Kidney epithelial cell (primary cell): ENCODE results near the gene HASPIN. TPM values are rescaled to one million over a fixed set of nuclear protein-coding genes. Genes with fewer than 3 reads are reported as not detected.
"Not testable (repeated sequence)": the region's sequence is repeated elsewhere in the genome, so short reads cannot be mapped to it uniquely, and the experiment has no call there.

Experiments
- DNase-seq: peaks from one replicate; pipeline ENCODE4 v3.0.0-alpha.2; 2010; ENCODE audit warnings: low read depth
- H3K27me3 ChIP-seq: 2 replicates; pipeline ENCODE4 v1.6.0; 2011; ENCODE audit warnings: low read length; ENCODE audit not compliant: control insufficient read depth, insufficient read depth
- H3K36me3 ChIP-seq: 2 replicates; pipeline ENCODE4 v1.5.1; 2011; ENCODE audit warnings: low read length; ENCODE audit not compliant: control insufficient read depth, insufficient read depth
- H3K4me3 ChIP-seq: 2 replicates; pipeline ENCODE4 v1.5.1; 2011; ENCODE audit warnings: low read depth, mild to moderate bottlenecking, control low read depth, low read length
- total RNA-seq: library from RNA; depleted of rRNA; stranded (reverse); fragments of >200 nt; gene quantifications from 2 replicates; pipeline ENCODE4 v1.2.3, GENCODE V29; 2015
- TF ChIP-seq, protein P1 (sequence below): IDR thresholded peaks from 2 replicates; pipeline ENCODE4 v1.5.1; 2011; ENCODE audit warnings: mild to moderate bottlenecking, moderate library complexity, low read length, control low read depth, inconsistent platforms; ENCODE audit not compliant: insufficient read depth, poor library complexity, severe bottlenecking

The HASPIN gene
- total RNA-seq, 1 donor from 2014 or later: 3.0 TPM

DNA sequence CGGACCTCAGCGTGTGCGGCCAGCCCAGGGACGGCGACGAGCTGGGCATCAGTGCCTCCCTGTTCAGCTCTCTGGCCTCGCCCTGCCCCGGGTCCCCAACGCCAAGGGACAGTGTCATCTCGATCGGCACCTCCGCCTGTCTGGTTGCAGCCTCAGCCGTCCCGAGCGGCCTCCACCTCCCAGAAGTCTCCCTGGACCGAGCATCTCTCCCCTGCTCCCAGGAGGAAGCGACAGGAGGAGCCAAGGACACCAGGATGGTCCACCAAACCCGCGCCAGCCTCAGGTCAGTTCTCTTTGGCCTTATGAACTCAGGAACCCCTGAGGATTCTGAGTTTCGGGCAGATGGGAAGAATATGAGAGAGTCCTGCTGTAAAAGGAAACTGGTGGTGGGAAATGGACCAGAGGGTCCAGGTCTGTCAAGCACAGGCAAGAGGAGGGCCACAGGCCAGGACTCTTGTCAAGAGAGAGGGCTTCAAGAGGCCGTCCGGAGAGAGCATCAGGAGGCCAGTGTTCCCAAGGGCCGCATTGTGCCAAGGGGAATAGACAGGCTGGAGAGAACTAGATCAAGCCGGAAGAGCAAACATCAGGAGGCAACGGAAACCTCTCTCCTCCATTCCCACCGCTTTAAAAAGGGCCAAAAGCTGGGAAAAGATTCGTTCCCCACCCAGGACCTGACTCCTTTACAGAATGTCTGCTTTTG, 825 bp downstream of the HASPIN start:
- H3K4me3 ChIP-seq: peak overlapping the region; percentile 66
- H3K36me3 ChIP-seq: no peaks in the 10 kb centered on the region
- no peak for DNase-seq
- TF ChIP-seq, protein P1, sequence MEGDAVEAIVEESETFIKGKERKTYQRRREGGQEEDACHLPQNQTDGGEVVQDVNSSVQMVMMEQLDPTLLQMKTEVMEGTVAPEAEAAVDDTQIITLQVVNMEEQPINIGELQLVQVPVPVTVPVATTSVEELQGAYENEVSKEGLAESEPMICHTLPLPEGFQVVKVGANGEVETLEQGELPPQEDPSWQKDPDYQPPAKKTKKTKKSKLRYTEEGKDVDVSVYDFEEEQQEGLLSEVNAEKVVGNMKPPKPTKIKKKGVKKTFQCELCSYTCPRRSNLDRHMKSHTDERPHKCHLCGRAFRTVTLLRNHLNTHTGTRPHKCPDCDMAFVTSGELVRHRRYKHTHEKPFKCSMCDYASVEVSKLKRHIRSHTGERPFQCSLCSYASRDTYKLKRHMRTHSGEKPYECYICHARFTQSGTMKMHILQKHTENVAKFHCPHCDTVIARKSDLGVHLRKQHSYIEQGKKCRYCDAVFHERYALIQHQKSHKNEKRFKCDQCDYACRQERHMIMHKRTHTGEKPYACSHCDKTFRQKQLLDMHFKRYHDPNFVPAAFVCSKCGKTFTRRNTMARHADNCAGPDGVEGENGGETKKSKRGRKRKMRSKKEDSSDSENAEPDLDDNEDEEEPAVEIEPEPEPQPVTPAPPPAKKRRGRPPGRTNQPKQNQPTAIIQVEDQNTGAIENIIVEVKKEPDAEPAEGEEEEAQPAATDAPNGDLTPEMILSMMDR: no peak
- H3K27me3 ChIP-seq: no peaks in the 10 kb centered on the region

DNA sequence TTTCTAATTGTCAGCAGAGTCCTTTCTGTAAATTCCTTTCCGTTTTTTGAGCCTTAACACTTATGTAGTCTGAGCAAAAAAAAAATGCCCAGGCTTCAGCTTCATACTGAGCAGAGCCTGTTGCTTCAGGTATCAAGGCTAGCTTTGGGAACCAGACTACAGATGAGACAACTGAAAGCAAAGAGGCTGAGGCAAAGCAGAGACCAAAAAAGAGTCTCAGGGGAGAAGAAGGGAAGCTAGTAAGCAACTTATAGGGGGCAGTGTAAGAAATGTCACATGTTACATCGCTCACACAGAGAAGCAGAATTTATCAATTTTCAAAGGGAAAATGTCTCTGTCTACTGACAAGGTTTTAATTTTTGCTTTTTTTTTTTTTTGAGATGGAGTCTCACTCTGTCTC, 3.3 kb downstream of the HASPIN start:
- no peak for DNase-seq
- TF ChIP-seq, protein P1: no peak
- H3K27me3 ChIP-seq: no peaks in the 10 kb centered on the region

DNA sequence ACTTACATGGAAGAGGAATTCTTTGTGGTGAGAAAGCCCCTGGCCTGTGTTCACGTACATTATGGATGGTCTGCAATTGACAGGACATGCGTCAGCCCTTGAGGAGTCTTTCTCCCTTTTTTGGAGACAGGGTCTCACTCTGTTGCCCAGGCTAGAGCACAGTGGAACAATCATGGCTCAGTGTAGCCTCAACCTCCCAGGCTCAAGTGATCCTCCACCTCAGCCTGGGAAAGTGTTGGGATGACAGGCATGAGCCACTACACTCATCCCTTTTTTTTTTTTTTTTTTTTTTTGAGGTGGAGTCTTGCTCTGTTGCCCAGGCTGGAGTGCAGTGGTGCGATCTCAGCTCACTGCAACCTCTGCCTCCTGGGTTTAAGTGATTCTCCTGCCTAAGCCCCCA, 4.4 kb downstream of the HASPIN start:
- DNase-seq, H3K27me3 ChIP-seq, H3K36me3 ChIP-seq, H3K4me3 ChIP-seq: not testable (repeated sequence)

More for the DNA sequence above, 3.3 kb downstream of the HASPIN start:
- H3K4me3 ChIP-seq: no peak overlapping the region
- no peaks in the 10 kb centered on the region for H3K36me3 ChIP-seq

DNA sequence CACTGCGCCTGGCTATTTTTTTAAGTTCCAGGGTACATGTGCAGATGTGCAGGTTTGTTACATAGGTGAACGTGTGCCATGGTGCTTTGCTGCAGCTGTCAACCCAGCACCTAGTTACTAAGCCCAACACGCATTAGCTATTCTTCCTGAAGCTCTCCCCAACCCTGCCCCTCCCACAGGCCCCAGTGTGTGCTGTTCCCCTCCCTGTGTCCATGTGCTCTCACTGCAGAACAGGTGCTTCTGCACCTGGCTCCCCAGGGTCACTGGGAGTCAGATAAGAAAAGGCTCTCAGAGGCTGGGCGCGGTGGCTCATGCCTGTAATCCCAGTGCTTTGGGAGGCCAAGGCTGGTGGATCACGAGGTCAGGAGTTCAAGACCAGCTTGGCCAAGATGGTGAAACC, 6.2 kb downstream of the HASPIN start:
- H3K36me3 ChIP-seq: no peaks in the 10 kb centered on the region
- DNase-seq: no peak
- no peak overlapping the region for H3K4me3 ChIP-seq
- TF ChIP-seq, protein P1: no peak
- no peaks in the 10 kb centered on the region for H3K27me3 ChIP-seq

DNA sequence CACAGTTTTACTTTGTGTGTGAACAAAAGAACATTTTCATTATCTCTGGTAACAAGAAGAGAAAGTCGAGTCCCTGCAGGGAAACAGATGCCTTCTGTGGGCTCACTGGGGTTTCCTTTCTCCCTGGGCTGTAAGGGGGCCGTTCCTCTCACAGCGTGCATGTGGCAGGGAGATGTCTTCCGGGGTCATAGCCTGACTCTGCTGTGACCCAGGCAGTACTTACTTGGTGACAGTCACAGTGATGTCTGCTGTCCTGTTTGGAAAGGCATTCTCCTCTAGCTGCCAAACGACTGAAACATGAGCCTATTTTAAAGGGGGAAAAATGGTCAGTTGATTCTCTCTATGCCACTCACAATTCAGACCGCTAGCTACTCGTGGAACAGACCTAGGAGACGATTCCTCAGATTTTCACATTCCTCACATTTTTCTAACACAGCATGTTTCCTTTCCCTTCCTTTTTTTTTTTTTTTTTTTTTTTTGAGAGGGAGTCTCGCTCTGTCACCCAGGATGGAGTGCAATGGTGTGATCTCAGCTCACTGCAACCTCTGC, 7.3 kb downstream of the HASPIN start:
- no peaks in the 10 kb centered on the region for H3K27me3 ChIP-seq
- H3K36me3 ChIP-seq: no peaks in the 10 kb centered on the region
- DNase-seq: no peak
- no peak overlapping the region for H3K4me3 ChIP-seq
- TF ChIP-seq, protein P1: no peak

DNA sequence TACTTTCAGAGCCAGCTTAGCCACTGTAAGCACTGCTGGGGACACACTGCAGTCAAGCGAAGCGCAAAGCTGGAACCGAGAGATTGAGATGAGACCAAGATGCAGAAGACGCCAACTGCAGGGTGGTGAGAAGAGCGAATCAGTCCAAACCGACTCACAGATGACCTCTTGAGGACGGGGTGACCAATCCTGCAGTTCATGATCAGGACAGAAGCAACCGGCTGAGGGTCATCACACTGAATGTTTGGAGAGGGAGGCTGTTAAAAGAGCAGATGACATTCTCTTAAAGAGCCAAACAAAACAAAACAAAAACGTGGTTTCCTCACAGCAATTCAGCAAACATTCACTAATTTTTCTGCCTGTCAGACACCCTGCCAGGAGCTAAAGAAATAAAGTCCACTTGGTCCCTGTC, 8.5 kb downstream of the HASPIN start:
- H3K4me3 ChIP-seq: no peak overlapping the region
- H3K27me3 ChIP-seq: peaks cover under 1% of the 10 kb centered on the region
- no peaks in the 10 kb centered on the region for H3K36me3 ChIP-seq
- TF ChIP-seq, protein P1: no peak
- DNase-seq: no peak

DNA sequence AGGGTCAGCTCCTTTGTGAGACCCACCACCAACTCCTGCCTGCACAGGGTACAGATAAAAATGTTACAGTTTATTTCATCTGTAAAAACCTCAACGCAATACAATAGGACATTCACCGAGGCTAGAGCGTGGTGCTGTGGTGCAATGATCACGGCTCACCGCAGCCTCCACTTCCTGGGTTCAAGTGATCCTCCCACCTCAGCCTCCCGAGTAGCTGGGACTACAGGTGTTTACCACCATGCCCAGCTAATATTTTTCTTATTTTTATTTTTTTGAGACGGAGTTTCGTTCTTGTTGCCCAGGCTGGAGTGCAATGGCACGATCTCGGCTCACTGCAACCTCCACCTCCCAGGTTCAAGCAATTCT, 11.2 kb downstream of the HASPIN start:
- not testable (repeated sequence) for H3K27me3 ChIP-seq, DNase-seq, H3K4me3 ChIP-seq, H3K36me3 ChIP-seq
